H9 (cell line): ENCODE results near the gene FAAP100. TPM values are rescaled to one million over a fixed set of nuclear protein-coding genes. Genes with fewer than 3 reads are reported as not detected.

ENCODE experiments used
- DNase-seq: peaks from one replicate; pipeline ENCODE4 v3.0.0-alpha.2; 2017
- H2AFZ ChIP-seq: one replicate; pipeline ENCODE4 v1.6.1; 2013; ENCODE audit warnings: mild to moderate bottlenecking, low read length, control low read depth, moderate library complexity
- H2AK5ac ChIP-seq: 2 replicates; pipeline ENCODE4 v1.6.1; 2013; ENCODE audit warnings: low read length, control low read depth, mixed read lengths; ENCODE audit not compliant: insufficient read length
- H2BK120ac ChIP-seq: one replicate; pipeline ENCODE4 v1.6.1; 2013; ENCODE audit warnings: low read depth, mild to moderate bottlenecking, low read length, control low read depth, inconsistent platforms; ENCODE audit not compliant: poor library complexity, severe bottlenecking
- H2BK12ac ChIP-seq: 2 replicates; pipeline ENCODE4 v1.6.1; 2013; ENCODE audit warnings: low read length, control low read depth, mixed read lengths, low read depth; ENCODE audit not compliant: insufficient read length
- H2BK15ac ChIP-seq: 2 replicates; pipeline ENCODE4 v1.6.1; 2013; ENCODE audit warnings: low read depth, low read length, control low read depth
- H2BK20ac ChIP-seq: one replicate; pipeline ENCODE4 v1.6.1; 2013; ENCODE audit warnings: low read depth, mild to moderate bottlenecking, low read length, control low read depth, inconsistent platforms; ENCODE audit not compliant: poor library complexity, severe bottlenecking
- H2BK5ac ChIP-seq: 2 replicates; pipeline ENCODE4 v1.6.1; 2013; ENCODE audit warnings: low read length, control low read depth, mixed read lengths; ENCODE audit not compliant: insufficient read length
- H3K14ac ChIP-seq: 2 replicates; pipeline ENCODE4 v1.6.1; 2013; ENCODE audit warnings: low read length, control low read depth; ENCODE audit not compliant: insufficient read depth
- H3K18ac ChIP-seq: 2 replicates; pipeline ENCODE4 v1.6.1; 2013; ENCODE audit warnings: low read depth, mild to moderate bottlenecking, mixed read lengths, low read length, control low read depth; ENCODE audit not compliant: insufficient read length
- H3K23ac ChIP-seq: 2 replicates; pipeline ENCODE4 v1.6.1; 2013; ENCODE audit warnings: low read length, control low read depth, mixed read lengths, low read depth; ENCODE audit not compliant: insufficient read length
- H3K23me2 ChIP-seq: 2 replicates; pipeline ENCODE4 v1.6.1; 2013; ENCODE audit warnings: low read depth, mild to moderate bottlenecking, mixed read lengths, low read length, control low read depth; ENCODE audit not compliant: insufficient read length, poor library complexity, severe bottlenecking
- H3K27ac ChIP-seq: 2 replicates; pipeline ENCODE4 v1.5.1; 2013; ENCODE audit warnings: low read length, control low read depth, mixed read lengths, low read depth; ENCODE audit not compliant: insufficient read length
- H3K27me3 ChIP-seq: 2 replicates; pipeline ENCODE4 v1.6.1; 2013; ENCODE audit warnings: low read length, control low read depth, inconsistent platforms; ENCODE audit not compliant: insufficient read depth
- H3K4ac ChIP-seq: 2 replicates; pipeline ENCODE4 v1.6.1; 2013; ENCODE audit warnings: low read depth, mild to moderate bottlenecking, control low read depth, inconsistent platforms, low read length, moderate library complexity
- H3K4me1 ChIP-seq: 2 replicates; pipeline ENCODE4 v1.6.1; 2013; ENCODE audit warnings: low read length, control low read depth, inconsistent platforms; ENCODE audit not compliant: insufficient read depth
- H3K4me2 ChIP-seq: 2 replicates; pipeline ENCODE4 v1.6.1; 2013; ENCODE audit warnings: low read length, control low read depth, mixed read lengths; ENCODE audit not compliant: insufficient read length, insufficient read depth
- H3K56ac ChIP-seq: 2 replicates; pipeline ENCODE4 v1.6.1; 2013; ENCODE audit warnings: low read depth, mild to moderate bottlenecking, mixed read lengths, low read length, control low read depth; ENCODE audit not compliant: insufficient read length
- H3K79me1 ChIP-seq: 2 replicates; pipeline ENCODE4 v1.6.1; 2013; ENCODE audit warnings: low read depth, mild to moderate bottlenecking, moderate library complexity, low read length, control low read depth, inconsistent platforms; ENCODE audit not compliant: insufficient read depth, poor library complexity, severe bottlenecking
- H3K79me2 ChIP-seq: 2 replicates; pipeline ENCODE4 v1.6.1; 2013; ENCODE audit warnings: low read length, control low read depth, inconsistent platforms; ENCODE audit not compliant: insufficient read depth
- H3K9ac ChIP-seq: 2 replicates; pipeline ENCODE4 v1.6.1; 2013; ENCODE audit warnings: low read length, control low read depth, mixed read lengths; ENCODE audit not compliant: insufficient read length; ENCODE audit errors: extremely low read depth
- H3K9me3 ChIP-seq: one replicate; pipeline ENCODE4 v1.6.1; 2013; ENCODE audit warnings: low read depth, low read length, inconsistent platforms; ENCODE audit not compliant: control insufficient read depth
- H3T11ph ChIP-seq: one replicate; pipeline ENCODE4 v1.6.1; 2013; ENCODE audit warnings: mild to moderate bottlenecking, low read length, control low read depth, inconsistent platforms
- H4K20me1 ChIP-seq: one replicate; pipeline ENCODE4 v1.6.1; 2013; ENCODE audit not compliant: control insufficient read depth, insufficient read length, insufficient read depth
- H4K5ac ChIP-seq: 2 replicates; pipeline ENCODE4 v1.6.1; 2013; ENCODE audit warnings: low read depth, mild to moderate bottlenecking, mixed read lengths, low read length, control low read depth; ENCODE audit not compliant: insufficient read length
- H4K8ac ChIP-seq: replicated peaks from 2 replicates; pipeline ENCODE4 v1.6.1; 2013; ENCODE audit warnings: low read length, control low read depth, mixed read lengths, low read depth; ENCODE audit not compliant: insufficient read length
- H4K91ac ChIP-seq: 2 replicates; pipeline ENCODE4 v1.6.1; 2013; ENCODE audit warnings: low read depth, mild to moderate bottlenecking, moderate library complexity, mixed read lengths, low read length, control low read depth; ENCODE audit not compliant: insufficient read length
- H3K27ac Mint-ChIP-seq, 3 experiments: 2 replicates in 2 of 3; 3 replicates in 1 of 3; pipeline ENCODE4 v1.8.0; 2020 to 2021; ENCODE audit warnings: mixed read lengths in 3 of 3, mild to moderate bottlenecking in 1 of 3, moderate library complexity in 1 of 3
- H3K27me3 Mint-ChIP-seq: 2 replicates; pipeline ENCODE4 v1.8.0; 2021; ENCODE audit warnings: low read depth, mild to moderate bottlenecking, moderate library complexity, mixed read lengths
- H3K36me3 Mint-ChIP-seq, 3 experiments: 2 replicates in 2 of 3; 3 replicates in 1 of 3; pipeline ENCODE4 v1.8.0; 2020 to 2021; ENCODE audit warnings: low read depth in 3 of 3, mixed read lengths in 3 of 3; ENCODE audit not compliant: insufficient read depth in 1 of 3
- H3K4me1 Mint-ChIP-seq, 2 experiments: 2 replicates each; pipeline ENCODE4 v1.8.0; 2020; ENCODE audit warnings: mixed read lengths in 2 of 2
- H3K4me3 Mint-ChIP-seq, 2 experiments: 2 replicates in 1 of 2; 3 replicates in 1 of 2; pipeline ENCODE4 v1.8.0; 2020 to 2021; ENCODE audit warnings: mild to moderate bottlenecking in 2 of 2, mixed read lengths in 2 of 2, moderate library complexity in 1 of 2
- H3K9me3 Mint-ChIP-seq, 2 experiments: 2 replicates in 1 of 2; 3 replicates in 1 of 2; pipeline ENCODE4 v1.8.0; 2020; ENCODE audit warnings: mild to moderate bottlenecking in 2 of 2, mixed read lengths in 2 of 2, moderate library complexity in 1 of 2
- CTCF ChIP-seq: fragments of 200-600 bp; sonication (generic); conservative IDR thresholded peaks from 3 replicates; pipeline ENCODE4 v1.8.0; 2021; ENCODE audit warnings: antibody characterized with exemption, mild to moderate bottlenecking
- WGBS: extraction: QIAGEN DNeasy Blood & Tissue Kit; methylation state at CpG from one replicate; pipeline ENCODE4 v1.1.7; 2013; ENCODE audit warnings: missing lambda C conversion rate, low lambda C conversion rate, mixed read lengths; ENCODE audit not compliant: insufficient read length; ENCODE audit errors: extremely low coverage; 5-methylcytosine and 5-hydroxymethylcytosine counted together
- total RNA-seq: library from RNA; stranded (reverse); gene quantifications from 2 replicates; pipeline ENCODE4 v1.2.1, GENCODE V29; 2021

The FAAP100 gene
- total RNA-seq, 1 experiment from 2014 or later = 54.0 TPM

- no peak overlapping the region for H3K56ac ChIP-seq
- 0 out of 3 replicates have a peak, but pooled peaks have one; percentile 4 for TF ChIP-seq CTCF
- DNase-seq = no peak
- no peak overlapping the region for H2BK20ac ChIP-seq
- H3K4me1 ChIP-seq = no peaks in the 10 kb centered on the region
- H3K4ac ChIP-seq = no peak overlapping the region
- H3K4me2 ChIP-seq = no peak overlapping the region
- no peak overlapping the region for H3K18ac ChIP-seq
- no peak overlapping the region for H3K27ac Mint-ChIP-seq
- no peak overlapping the region for H4K91ac ChIP-seq
- no peak overlapping the region for H3K23ac ChIP-seq
- no peak overlapping the region for H2AK5ac ChIP-seq
- H3K4me3 Mint-ChIP-seq = no peak overlapping the region; a peak in 1 of 5 replicates
- H3K9me3 ChIP-seq = no peaks in the 10 kb centered on the region
- no peak overlapping the region for H3K27ac ChIP-seq
- no peaks in the 10 kb centered on the region for H3K36me3 Mint-ChIP-seq
- H3T11ph ChIP-seq = no peak overlapping the region
- peaks cover 5 to 13% of the 10 kb centered on the region in 2 experiments for H3K4me1 Mint-ChIP-seq
- H2BK15ac ChIP-seq = no peak overlapping the region
- no peak overlapping the region for H2BK12ac ChIP-seq
- no peak overlapping the region for H4K5ac ChIP-seq
- no peaks in the 10 kb centered on the region for H3K79me1 ChIP-seq
- WGBS = no CpG with 5 or more reads among the region's 17 CpGs
- no peaks in the 10 kb centered on the region for H4K20me1 ChIP-seq
- no peak overlapping the region for H2AFZ ChIP-seq
- H2BK5ac ChIP-seq = no peak overlapping the region
- no peak overlapping the region for H2BK120ac ChIP-seq
- no peak overlapping the region for H3K9ac ChIP-seq
- H3K23me2 ChIP-seq = peaks cover 11% of the 10 kb centered on the region
- peaks cover 56% of the 10 kb centered on the region for H3K27me3 Mint-ChIP-seq
- peak overlapping the region; percentile 36 for H3K14ac ChIP-seq
- H4K8ac ChIP-seq = no peak overlapping the region
- no peaks in the 10 kb centered on the region for H3K79me2 ChIP-seq
- no peaks in the 10 kb centered on the region; the same call in 1 of the 2 replicates for H3K27me3 ChIP-seq
- no peaks in the 10 kb centered on the region for H3K9me3 Mint-ChIP-seq
Observed at GRCh38 chr17:81523402-81524038, 28.6 kb downstream of the FAAP100 start.
